GM21786 (cell line): ENCODE results near the gene HNRNPL.
A peak's percentile ranks its signal among the peaks of the same experiment; 100 is the strongest.
"Not testable (repeated sequence)": the region's sequence is repeated elsewhere in the genome, so short reads cannot be mapped to it uniquely, and the experiment has no call there.

Experiments
- ATAC-seq: cut with Tn5 transposase; IDR thresholded peaks from one replicate; pipeline ENCODE4 v1.9.1; 2021; ENCODE audit not compliant: unreplicated experiment

The HNRNPL gene

DNA sequence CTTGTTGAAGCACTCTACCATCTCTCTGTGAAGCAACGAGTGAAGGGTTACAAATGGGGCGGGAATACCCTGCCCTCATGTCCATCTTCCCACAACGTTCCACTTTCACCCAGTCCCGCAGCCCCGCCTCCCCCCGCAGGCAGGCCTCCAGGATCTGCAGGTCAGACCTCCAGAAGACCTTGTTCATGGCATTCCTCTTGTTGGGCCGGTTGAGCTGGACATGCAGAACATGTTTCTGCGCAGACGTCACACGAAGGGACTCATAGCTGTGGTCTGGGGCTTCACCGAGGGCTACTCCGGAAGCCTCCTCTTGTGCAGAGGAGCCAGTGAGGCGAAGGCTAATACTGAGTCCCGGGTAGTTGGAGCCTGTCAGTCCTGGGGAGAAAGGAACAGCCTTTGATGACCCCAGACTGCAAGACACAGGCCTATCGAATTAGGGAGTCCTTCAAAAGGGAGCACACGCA lies 18.6 kb downstream of the HNRNPL start:
- ATAC-seq: peak; percentile 40

DNA sequence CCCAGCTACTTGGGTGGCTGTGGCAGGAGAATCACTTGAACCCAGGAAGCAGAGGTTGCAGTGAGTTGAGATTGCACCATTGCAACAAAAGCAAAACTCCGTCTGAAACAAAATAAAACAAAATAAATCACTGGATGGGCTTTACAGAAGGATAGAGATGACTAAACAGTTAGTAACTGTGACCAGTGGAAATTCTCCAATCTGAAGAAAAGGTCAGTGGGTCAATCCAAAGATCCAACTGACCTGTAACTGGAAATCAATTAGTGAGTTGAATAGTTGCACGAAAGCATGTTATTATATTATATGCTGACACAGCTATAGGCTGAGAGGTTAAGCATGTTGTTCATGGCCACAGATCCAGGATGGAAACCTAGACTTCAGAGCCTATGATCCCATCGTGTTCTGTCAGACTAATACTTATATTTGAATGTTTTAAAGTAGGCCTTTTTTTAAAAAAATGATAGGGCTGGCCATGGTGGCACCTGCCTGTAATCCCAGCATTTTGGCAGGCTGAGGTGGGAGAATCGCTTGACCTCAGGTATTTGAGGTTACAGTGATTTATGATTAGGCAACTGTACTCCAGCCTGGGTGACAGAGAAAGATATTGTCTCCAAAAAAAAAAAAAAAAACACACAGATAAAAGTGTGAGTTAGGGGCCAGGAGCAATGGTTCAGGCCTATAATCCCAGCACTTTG lies 19.6 kb downstream of the HNRNPL start:
- no peak for ATAC-seq

DNA sequence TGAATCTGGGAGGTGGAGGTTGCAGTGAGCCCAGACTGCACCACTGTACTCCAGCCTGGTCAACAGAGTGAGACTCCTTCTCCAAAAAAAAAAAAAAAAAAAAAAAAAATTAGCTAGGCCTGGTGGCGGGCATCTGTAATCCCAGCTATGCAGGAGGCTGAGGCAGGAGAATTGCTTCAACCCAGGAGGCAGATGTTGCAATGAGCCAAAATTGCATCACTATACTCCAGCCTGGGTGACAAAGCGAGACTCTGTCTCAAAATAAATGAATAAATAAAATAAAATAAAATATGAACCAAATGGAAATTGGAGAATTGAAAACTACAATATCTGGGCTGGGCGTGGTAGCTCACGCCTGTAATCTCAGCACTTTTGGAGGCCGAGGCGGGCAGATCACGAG lies 20.6 kb downstream of the HNRNPL start:
- not testable (repeated sequence) for ATAC-seq

DNA sequence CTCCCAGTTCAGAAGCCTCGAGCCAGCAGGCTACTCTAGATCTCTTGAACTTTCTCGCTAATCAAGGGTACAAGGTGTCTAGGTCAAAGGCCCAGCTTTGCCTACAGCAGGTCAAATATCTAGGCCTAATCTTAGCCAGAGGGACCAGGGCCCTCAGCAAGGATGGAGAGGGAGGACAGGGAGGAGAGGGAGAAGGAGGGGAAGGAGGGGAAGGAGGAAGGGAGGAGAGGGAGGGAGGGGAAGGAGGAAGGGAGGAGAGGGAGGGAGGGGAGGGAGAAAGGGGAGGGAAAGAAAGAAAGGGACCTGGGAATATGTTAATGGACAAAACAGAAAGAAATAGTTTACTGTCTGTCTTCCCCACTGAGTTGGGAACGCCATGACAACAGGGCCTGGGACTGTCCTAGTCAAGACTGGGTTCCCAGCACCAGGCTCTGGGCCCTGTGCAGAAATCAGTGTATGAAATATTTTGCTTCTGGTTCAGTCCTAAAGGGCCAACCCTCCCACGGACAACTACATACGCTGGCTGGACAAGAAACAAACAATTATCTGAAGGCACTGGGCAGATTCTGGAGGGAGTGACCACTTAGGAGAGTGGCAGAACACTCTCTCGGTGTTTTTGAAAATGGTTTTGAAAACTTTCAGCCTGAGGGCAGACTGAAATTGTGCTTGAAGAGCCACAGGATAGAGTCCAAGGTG lies 22.8 kb downstream of the HNRNPL start:
- ATAC-seq: no peak

DNA sequence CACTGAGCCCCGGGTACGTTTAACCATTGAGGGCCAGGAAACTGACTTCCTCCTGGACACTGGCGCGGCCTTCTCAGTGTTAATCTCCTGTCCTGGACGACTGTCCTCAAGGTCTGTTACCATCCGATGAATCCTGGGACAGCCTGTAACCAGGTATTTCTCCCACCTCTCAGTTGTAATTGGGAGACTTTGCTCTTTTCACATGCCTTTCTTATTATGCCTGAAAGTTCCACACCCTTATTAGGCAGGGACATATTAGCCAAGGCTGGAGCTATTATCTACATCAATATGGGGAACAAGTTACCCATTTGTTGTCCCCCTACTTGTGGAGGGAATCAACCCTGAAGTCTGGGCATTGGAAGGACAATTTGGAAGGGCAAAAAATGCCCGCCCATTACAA lies 23.9 kb downstream of the HNRNPL start:
- not testable (repeated sequence) for ATAC-seq

DNA sequence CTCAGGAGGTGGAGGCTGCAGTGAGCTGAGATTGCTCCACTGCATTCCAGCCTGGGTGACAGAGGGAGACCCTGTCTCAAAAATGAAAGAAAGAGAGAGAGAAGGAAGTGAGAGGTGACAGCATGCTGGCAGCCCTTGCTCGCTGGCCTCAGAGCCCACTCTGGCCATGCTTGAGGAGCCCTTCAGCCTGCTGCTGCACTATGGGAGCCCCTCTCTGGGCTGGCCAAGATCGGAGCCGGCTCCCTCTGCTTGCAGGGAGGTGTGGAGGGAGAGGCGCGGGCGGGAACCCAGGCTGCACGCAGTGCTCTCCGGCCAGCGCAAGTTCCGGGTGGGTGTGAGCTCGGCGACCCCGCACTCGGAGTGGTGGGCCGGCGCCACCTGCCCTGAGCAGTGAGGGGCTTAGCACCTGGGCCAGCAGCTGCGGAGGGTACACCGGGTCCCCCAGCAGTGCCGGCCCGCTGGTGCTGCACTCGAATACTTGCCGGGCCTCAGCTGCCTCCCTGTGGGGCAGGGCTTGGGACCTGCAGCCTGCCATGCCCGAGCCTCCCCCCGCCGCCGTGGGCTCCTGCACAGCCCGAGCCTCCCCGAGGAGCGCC lies 28.5 kb downstream of the HNRNPL start:
- ATAC-seq: not testable (repeated sequence)

DNA sequence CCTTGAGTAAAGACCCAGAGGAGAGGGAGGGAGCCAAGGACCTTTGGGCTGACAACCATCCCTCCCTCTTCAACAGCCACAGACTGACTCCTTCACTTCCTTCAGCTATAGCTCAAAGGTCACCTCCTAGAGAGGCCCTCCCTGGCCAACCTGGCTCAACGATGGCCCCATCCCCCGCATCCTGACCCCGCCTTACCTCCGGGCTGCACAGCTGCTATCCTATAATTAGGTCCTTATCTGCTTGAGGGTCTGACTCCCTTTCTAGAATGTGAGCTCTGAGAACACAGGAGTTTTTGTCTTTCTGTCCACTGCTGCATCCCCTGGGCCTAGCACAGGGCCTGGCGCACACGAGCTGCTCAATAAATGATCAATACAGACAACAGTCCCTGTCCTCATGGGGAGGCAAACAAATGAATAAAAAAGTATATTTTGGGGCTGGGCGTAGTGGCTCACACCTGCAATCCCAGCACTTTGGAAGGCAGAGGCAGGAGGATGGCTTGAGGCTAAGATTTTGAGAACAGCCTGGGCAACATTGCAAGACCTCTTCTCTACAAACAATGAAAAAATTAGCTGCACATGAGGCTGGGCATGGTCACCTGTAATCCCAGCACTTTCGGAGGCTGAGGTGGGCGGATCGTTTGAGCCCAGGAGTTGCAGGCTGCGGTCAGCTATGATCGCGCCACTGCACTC lies 30.4 kb downstream of the HNRNPL start:
- no peak for ATAC-seq

DNA sequence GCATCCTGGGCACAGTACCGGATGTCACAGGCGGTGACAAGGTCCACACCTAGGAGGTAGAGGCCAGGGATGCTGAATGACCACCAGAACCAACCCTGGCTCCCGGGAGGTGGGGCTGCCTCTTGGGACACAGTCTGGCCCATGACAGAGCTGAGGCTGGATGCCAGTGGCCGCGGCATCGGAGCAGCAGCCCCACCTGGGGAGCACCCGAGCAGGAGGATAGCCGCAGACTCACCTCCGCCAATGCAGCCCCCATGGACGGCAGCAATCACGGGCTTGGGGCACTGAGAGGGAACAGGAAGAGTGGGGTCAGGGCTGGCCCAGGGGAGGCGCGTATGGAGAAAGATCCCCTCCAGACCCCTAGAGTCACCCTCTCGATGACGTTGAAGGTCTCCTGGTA lies 32.7 kb downstream of the HNRNPL start:
- ATAC-seq: no peak

DNA sequence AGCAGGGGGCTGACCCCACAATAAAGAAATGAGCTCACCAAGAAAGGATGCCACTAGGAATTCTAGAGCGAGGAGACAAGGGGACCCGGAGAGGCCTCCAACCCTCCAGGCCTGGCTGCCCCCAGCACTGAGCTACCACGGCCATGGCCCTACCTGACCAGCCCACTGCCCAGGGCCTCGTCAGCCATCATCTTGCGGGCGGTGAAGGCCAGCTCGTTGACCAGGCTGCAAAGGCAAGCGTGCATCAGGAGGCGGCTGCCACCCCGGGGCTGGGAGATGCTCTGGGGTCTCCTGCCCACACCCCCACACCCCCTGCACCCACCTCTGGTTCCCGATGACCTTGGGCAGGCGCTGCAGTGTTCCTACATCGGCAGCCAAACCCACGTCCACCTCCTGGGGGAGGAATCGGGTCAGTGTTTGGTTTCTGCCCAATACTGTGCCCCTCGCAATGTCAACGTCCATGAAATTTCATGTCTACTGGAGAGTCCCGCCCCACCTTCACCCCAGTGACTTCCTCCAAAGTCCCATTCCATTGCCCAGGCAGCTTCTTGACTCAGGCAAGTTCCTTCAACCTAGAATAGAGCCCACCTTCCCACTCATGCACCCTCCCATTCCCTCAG lies 33.5 kb downstream of the HNRNPL start:
- ATAC-seq: no peak

DNA sequence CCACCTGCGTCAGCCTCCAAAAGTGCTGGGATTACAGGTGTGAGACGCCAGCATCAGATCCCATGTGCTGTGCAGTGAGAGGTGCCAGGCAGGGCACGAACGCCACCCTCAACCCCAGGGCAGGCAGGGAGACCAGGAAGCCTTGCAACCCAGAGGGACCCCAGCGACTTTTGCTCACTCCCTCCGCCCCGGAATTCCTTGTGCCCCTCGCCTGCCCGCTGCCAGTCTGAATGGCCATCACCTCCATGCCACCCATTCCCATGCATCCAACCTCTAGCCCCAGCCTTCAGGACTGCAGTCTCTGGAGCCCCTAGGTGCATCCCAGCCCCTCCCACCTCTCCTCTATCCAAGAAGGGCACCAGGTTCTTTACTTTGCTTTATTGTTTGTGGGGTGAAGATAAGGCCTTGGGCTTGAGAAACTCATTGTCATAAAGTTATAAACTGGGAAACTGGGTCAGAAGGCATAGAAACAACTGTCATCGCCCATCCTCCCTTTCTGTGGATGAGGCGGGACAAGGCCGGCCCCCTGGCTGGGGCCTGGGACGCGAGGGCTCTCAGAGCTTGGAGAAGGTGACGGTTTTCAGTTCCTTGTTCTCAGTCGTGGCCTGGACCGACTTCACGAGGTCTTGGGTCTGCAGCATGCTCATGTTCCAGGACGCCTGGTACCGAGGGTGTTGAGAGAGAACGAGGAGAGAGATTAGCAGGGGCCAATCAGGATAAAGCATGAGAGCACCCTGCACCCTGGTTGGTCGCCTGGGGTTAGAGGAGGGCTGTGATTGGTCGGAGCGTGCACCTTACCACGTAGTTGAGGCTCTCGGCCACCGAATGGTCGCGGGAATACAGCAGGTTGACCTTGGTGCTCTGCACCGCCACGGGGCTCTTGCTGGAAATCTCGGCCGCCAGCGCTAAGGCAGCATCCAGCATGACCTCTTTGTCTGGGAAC lies 34.5 kb downstream of the HNRNPL start:
- no peak for ATAC-seq

DNA sequence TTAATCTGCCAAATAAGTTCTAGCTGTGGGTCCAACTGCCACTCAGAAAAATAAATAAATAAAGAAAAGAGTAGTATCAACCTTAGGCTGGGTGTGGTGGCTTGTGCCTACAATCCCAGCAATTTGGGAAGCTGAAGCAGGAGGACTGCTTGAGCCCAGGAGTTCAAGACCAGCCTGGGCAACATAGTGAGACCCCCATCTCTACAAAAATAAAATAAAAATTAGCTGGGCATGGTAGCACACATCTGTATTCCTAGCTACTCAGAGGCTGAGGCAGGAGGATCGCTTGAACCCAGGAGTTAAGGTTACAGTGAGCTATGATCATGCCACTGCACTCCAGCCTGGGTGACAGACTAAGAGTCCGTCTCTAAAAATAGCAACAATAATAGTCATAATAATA lies 35.9 kb downstream of the HNRNPL start:
- not testable (repeated sequence) for ATAC-seq

DNA sequence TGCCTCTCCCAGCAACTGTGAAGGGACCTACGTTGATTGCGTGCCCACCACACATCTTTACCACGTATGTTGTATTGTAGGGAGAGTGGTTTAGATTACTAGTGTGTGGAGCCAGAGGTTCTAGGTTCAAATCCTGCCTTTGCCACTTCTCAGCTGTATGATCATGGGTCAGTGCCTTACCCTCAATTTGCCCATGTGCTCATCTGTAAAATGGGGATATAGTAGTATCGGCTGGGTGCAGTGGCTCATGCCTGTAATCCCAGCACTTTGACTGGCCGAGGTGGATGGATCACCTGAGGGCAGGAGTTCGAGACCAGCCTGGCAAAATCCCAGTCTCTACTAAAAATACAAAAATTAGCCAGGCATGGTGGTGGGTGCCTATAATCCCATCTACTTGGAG lies 36.5 kb downstream of the HNRNPL start:
- no peak for ATAC-seq

DNA sequence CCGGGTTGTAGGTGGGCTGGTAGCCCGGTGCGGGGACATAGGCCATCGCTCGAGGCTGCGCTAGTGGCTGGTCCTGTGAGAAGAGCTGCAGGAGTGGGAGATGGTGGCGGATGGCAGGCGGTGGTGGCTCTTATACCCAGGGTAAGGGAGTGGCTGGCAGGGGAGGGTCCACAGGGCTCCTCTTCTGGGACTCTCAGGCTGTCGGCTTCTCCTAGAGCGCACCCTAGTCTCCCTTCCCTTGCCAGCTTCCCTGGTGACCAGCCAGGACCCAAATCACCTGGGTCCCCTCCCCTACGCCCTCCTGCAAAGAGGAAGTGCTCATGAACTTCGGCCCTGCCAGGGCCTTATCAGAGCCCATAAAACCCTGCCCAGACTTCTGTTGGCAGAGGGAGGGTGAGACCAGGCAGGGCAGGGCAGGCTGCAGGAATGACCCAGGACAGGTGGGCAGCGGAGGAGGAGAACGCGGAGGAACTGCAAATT lies 36.9 kb downstream of the HNRNPL start, which contains the start of gene LGALS4:
Gene LGALS4, minus strand, starts transcription at position 105 of the 480 bp plus-strand sequence. Its CDS starts 59 bp downstream, at position 46.
- no peak for ATAC-seq

DNA sequence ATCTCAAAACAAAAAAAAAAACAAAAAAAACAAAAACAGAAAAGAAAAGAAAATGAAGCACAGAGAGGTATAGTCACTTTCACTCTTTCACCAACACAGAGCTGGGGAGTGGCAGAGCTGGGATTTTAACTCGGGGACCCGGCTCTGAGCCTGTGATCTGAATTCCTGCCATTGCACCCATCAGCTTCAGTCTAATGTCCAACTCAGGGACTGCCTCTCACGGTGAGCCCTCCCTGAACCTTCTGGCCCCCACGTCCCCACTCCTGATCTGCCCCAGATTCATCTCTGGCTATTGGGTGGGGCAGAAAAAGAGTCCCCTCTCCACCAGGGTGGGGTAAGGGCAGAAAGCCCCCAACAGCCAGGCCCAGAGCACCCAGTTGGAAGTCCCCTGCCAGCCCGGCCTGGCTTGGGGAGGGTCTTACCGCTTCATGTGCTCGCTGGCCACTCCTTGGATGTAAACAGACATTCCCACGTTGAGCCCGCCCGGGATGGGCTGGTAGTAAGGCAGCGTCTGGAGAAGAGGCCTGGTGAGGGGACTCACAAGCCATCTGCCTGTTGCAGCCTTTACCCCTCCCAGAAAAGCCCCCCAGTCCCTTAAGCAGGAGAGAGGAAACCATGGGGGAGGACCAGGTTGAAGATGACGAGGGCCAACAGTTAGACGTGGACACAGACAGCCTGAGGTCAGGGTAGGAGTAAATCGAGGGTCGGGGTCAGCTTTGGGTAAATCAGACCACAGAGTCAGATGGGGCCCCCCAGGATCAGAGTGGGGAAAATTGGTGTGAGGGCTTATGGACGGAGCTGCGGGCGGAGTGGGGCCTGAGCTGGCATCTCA lies 37.6 kb downstream of the HNRNPL start:
- no peak for ATAC-seq

DNA sequence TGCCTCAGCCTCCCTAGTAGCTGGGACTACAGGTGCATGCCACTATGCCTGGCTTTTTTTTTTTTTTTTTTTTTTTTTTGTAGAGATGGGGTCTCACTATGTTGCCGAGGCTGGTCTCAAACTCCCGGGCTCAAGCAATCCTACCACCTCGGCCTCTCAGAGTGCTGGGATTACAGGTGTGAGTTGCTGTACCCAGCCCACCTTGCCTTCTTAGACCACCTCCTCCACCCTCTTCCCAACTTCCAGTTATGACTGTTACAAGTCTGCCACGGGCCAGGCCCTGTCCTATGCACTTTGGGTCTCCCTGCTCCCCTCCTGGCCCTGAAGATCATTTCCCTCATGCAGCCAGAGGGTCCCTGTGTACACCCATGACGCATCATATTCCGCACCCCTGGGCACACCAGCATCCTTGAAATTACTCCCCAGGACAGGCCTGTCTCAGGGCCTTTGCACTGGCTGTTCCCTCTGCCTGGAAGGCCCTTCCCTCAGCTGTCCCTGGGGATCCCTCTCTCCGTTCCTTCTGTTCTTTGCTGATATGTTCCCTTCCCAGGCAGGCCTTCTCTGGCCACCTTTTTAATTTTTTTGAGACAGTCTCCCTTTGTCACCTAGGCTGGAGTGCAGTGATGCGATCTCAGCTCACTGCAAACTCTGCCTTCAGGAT lies 40.1 kb downstream of the HNRNPL start:
- no peak for ATAC-seq

DNA sequence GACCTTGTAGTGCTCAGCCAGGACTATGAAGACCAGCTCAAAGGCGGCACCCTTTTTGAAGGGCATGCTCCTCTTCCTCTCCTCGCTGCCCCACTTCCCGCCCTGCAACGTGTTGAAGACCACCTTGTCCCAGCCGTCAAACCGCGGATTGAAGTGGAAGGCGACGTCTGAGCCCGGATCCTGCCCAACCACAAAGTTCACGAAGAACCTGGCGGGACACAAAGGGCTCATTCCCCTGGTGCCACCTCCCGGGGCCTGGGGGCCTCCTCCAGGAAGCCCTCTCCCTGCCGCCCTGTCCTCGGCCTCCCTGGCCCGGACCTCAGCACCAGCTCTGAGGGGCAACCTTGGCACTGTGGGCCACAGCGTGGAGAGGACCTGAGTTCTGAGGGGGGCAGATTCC lies 41.0 kb downstream of the HNRNPL start:
- no peak for ATAC-seq

DNA sequence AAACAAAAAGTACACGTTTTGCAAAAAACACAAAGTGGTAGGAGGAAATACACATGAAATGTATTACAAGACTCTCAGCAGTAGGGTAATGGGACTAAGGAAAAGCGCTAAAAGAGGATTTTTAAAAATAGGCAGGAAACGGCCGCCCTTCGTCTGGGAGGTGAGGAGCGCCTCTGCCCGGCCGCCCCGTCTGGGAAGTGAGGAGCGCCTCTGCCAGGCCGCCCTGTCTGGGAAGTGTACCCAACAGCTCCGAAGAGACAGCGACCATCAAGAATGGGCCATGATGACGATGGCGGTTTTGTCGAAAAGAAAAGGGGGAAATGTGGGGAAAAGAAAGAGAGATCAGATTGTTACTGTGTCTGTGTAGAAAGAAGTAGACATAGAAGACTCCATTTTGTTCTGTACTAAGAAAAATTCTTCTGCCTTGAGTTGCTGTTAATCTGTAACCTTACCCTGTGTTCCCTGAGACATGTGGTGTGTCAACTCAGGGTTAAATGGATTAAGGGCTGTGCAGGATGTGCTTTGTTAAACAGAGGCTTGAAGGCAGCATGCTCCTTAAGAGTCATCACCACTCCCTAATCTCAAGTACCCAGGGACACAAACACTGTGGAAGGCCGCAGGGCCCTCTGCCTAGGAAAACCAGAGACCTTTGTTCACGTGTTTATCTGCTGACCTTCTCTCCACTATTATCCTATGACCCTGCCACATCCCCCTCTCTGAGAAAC lies 42.2 kb downstream of the HNRNPL start:
- not testable (repeated sequence) for ATAC-seq

DNA sequence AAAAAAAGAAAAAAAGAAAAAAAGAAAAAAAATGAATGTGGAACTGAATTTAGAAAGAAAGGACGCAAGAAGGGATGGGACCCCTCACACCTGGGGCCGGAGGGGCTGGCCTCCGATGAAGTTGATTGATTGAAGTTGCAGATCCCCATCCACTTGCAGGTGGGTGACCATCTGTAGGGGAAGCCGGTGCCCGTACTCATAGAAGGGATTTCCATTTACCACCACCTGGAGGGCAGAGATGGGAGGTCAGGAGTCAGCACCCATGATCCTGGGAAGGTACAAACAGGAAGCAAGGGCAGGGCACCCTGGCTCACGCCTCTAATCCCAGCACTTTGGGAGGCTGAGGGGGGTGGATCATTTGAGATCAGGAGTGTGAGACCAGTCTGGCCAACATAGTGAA lies 43.4 kb downstream of the HNRNPL start:
- no peak for ATAC-seq
